ENCODE data around the gene MAG. TPM values are rescaled to one million over a fixed set of nuclear protein-coding genes. Genes with fewer than 3 reads are reported as not detected.

The MAG gene
- total RNA-seq, 1 donor from 2014 or later, result not detected

DNA sequence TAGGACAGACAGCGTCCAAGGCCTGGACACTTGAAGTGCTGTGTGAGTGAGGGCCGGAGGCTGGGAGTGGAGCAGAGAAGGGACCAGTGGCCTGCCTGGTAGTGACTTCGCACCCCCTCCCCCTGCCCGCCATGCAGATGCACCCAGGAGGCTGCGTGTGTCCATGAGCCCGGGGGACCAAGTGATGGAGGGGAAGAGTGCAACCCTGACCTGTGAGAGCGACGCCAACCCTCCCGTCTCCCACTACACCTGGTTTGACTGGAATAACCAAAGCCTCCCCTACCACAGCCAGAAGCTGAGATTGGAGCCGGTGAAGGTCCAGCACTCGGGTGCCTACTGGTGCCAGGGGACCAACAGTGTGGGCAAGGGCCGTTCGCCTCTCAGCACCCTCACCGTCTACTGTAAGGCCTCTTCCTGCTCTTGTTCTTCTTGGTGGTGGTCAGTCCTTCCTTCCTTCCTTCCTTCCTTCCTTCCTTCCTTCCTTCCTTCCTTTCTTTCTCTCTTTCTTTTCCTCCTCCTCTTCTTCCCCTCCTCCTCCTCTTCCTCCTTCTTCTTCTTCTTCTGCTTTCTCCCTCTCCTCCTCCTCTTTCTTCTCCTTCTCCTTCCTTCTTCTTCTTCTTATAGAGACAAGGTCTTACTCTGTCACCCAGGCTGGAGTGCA, 49.7 kb downstream of the MAG start:
- DNase-seq (ENCODE audit: extremely low spot score, unreplicated experiment), result no peak
- no peak overlapping the region for H3K4me3 Mint-ChIP-seq (ENCODE audit: unreplicated experiment)
- peaks cover 3% of the 10 kb centered on the region for H3K27me3 Mint-ChIP-seq (ENCODE audit: unreplicated experiment)
- TF ChIP-seq, protein P1, sequence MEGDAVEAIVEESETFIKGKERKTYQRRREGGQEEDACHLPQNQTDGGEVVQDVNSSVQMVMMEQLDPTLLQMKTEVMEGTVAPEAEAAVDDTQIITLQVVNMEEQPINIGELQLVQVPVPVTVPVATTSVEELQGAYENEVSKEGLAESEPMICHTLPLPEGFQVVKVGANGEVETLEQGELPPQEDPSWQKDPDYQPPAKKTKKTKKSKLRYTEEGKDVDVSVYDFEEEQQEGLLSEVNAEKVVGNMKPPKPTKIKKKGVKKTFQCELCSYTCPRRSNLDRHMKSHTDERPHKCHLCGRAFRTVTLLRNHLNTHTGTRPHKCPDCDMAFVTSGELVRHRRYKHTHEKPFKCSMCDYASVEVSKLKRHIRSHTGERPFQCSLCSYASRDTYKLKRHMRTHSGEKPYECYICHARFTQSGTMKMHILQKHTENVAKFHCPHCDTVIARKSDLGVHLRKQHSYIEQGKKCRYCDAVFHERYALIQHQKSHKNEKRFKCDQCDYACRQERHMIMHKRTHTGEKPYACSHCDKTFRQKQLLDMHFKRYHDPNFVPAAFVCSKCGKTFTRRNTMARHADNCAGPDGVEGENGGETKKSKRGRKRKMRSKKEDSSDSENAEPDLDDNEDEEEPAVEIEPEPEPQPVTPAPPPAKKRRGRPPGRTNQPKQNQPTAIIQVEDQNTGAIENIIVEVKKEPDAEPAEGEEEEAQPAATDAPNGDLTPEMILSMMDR (IDR thresholded peaks at IDR 0.05), result no peak
- H3K36me3 Mint-ChIP-seq (ENCODE audit: unreplicated experiment), result no peaks in the 10 kb centered on the region
- no peaks in the 10 kb centered on the region for H3K4me1 Mint-ChIP-seq (ENCODE audit: unreplicated experiment)
- H3K9me3 Mint-ChIP-seq (ENCODE audit: unreplicated experiment), result no peaks in the 10 kb centered on the region
- no peak overlapping the region for H3K27ac Mint-ChIP-seq (ENCODE audit: unreplicated experiment)

DNA sequence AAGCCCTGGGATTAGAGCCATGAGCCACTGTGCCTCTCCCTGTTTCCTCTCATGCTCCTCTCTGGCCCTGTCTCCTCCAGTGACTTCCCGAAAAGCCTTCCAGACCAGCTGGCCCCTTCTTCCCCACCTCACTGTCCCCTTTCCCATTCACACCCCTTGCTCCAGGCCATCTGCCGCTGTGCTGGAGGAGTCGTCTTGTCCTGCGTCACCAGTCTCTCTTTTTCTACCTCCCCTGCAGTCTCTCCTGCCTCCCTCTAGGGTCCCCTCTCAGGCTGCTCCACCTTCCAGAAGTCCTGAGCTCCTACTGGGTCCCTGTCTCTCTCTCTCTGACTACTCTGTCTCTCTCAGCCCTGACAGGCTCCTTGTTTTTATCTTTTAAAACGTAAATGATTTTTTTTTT, 50.5 kb downstream of the MAG start:
- TF ChIP-seq, protein P1 (IDR thresholded peaks at IDR 0.05), result no peak
- Mint-ChIP-seq H3K27ac (ENCODE audit: unreplicated experiment) (no peak overlapping the region), H3K9me3 (ENCODE audit: unreplicated experiment) (no peaks in the 10 kb centered on the region), H3K4me1 (ENCODE audit: unreplicated experiment) (no peaks in the 10 kb centered on the region), H3K27me3 (ENCODE audit: unreplicated experiment) (peaks cover 8% of the 10 kb centered on the region), H3K36me3 (ENCODE audit: unreplicated experiment) (no peaks in the 10 kb centered on the region), H3K4me3 (ENCODE audit: unreplicated experiment) (no peak overlapping the region)
- DNase-seq (ENCODE audit: extremely low spot score, unreplicated experiment), result no peak

DNA sequence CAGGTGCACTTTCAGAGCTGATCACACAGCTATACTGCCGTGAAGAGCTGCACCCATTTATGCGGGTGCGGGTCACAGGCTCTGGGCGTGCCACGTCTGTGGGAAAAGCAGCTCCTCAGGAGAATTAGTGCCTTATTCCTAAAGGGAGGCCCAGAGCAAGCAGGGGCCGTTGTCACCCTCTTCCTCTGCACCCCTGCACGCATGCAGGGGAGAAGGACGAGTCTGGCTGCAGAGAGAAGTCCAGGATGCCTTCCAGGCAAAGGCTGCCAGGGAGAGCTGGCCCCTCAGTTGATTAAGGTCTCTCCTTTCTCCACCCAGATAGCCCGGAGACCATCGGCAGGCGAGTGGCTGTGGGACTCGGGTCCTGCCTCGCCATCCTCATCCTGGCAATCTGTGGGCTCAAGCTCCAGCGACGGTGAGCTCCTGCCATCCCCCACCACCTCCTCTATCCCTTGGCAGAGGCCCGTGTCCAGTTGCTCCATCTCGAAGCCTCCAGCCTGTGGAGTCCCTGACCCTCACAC, 52.6 kb downstream of the MAG start:
- DNase-seq (ENCODE audit: extremely low spot score, unreplicated experiment), result peak; percentile 66

DNA sequence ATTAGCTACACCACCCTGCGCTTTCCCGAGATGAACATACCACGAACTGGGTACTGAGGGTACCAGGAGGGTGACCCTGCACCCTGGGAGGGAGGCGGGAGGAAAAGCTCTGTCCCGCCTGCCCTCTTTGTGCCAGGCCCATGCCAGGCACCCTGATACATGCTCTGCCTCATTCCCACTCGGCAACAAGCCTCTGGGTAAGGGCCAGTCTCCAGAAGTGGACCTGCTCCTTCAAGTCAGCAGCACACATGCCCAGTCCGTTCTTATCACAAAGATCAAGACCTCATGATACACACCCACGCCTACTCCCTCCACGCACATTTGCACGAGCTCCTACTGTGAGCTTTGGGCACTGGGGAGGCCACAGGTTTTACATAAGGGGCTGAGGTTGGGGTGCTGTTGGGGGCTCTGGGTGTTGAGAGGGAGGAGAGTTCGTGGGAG, 53.7 kb downstream of the MAG start:
- Mint-ChIP-seq H3K9me3 (ENCODE audit: unreplicated experiment) (no peaks in the 10 kb centered on the region), H3K4me3 (ENCODE audit: unreplicated experiment) (no peak overlapping the region), H3K27me3 (ENCODE audit: unreplicated experiment) (peaks cover 11% of the 10 kb centered on the region), H3K27ac (ENCODE audit: unreplicated experiment) (no peak overlapping the region), H3K4me1 (ENCODE audit: unreplicated experiment) (no peaks in the 10 kb centered on the region), H3K36me3 (ENCODE audit: unreplicated experiment) (no peaks in the 10 kb centered on the region)
- peak; percentile 70 for DNase-seq (ENCODE audit: extremely low spot score, unreplicated experiment)
- TF ChIP-seq, protein P1 (IDR thresholded peaks at IDR 0.05), result no peak

More for the DNA sequence above, 52.6 kb downstream of the MAG start:
- H3K36me3 Mint-ChIP-seq (ENCODE audit: unreplicated experiment), result no peaks in the 10 kb centered on the region
- H3K27me3 Mint-ChIP-seq (ENCODE audit: unreplicated experiment), result peaks cover 9% of the 10 kb centered on the region
- H3K4me1 Mint-ChIP-seq (ENCODE audit: unreplicated experiment), result no peaks in the 10 kb centered on the region
- H3K4me3 Mint-ChIP-seq (ENCODE audit: unreplicated experiment), result no peak overlapping the region
- H3K27ac Mint-ChIP-seq (ENCODE audit: unreplicated experiment), result no peak overlapping the region
- TF ChIP-seq, protein P1 (IDR thresholded peaks at IDR 0.05), result no peak
- no peaks in the 10 kb centered on the region for H3K9me3 Mint-ChIP-seq (ENCODE audit: unreplicated experiment)

DNA sequence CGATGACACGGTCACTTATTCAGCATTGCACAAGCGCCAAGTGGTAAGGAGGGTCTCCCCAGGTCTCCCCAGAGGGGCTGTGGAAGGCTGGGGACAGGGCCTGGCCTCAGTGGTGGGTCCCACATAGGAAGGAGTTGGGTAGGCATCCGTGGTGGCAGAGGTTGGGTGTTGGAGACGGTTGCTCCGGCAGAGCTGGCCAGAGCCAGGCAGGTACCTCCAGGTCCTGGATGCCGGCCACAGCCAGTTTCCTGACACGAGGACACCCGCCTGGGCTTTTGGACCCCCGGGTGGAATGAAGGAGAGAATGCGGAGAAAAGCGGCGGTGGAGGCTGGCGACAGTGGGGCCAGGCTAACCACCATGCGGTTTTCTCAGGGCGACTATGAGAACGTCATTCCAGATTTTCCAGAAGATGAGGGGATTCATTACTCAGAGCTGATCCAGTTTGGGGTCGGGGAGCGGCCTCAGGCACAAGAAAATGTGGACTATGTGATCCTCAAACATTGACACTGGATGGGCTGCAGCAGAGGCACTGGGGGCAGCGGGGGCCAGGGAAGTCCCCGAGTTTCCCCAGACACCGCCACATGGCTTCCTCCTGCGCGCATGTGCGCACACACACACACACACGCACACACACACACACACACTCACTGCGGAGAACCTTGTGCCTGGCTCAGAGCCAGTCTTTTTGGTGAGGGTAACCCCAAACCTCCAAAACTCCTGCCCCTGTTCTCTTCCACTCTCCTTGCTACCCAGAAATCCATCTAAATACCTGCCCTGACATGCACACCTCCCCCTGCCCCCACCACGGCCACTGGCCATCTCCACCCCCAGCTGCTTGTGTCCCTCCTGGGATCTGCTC, 54.5 kb downstream of the MAG start:
- Mint-ChIP-seq H3K9me3 (ENCODE audit: unreplicated experiment) (no peaks in the 10 kb centered on the region), H3K36me3 (ENCODE audit: unreplicated experiment) (no peaks in the 10 kb centered on the region), H3K4me1 (ENCODE audit: unreplicated experiment) (no peaks in the 10 kb centered on the region), H3K27ac (ENCODE audit: unreplicated experiment) (no peak overlapping the region), H3K4me3 (ENCODE audit: unreplicated experiment) (no peak overlapping the region), H3K27me3 (ENCODE audit: unreplicated experiment) (peaks cover 11% of the 10 kb centered on the region)
- DNase-seq (ENCODE audit: extremely low spot score, unreplicated experiment), result peak; percentile 81
- TF ChIP-seq, protein P1 (IDR thresholded peaks at IDR 0.05), result no peak

All from osteocyte (in vitro differentiated cells).